Jurkat, Clone E6-1 (cell line): ENCODE data around the gene ANP32A.
A peak's percentile ranks its signal among the peaks of the same experiment; 100 is the strongest.
"Not testable (repeated sequence)": the region's sequence is repeated elsewhere in the genome, so short reads cannot be mapped to it uniquely, and the experiment has no call there.

Experiments
- DNase-seq: peaks from one replicate; pipeline ENCODE4 v3.0.0-alpha.2; 2011; ENCODE audit warnings: low read depth, low spot score
- H3K4me3 ChIP-seq: 2 replicates; pipeline ENCODE4 v1.5.1; 2011; ENCODE audit warnings: mild to moderate bottlenecking, low read length, control low read depth, moderate library complexity

Gene ANP32A

GRCh38 chr15:68767833-68768232, 52.9 kb downstream of the ANP32A start:
- DNase-seq: no peak
- H3K4me3 ChIP-seq: no peak overlapping the region

- no peak for DNase-seq
- no peak overlapping the region for H3K4me3 ChIP-seq
These were observed 54.9 kb downstream of the ANP32A start for GRCh38 chr15:68765602-68766368.

GRCh38 chr15:68764090-68764489, 56.6 kb downstream of the ANP32A start:
- no peak for DNase-seq
- H3K4me3 ChIP-seq: no peak overlapping the region

GRCh38 chr15:68763063-68763462, 57.6 kb downstream of the ANP32A start:
- H3K4me3 ChIP-seq: no peak overlapping the region
- DNase-seq: no peak

- not testable (repeated sequence) for DNase-seq, H3K4me3 ChIP-seq
These were observed 60.6 kb downstream of the ANP32A start for GRCh38 chr15:68759982-68760579.

GRCh38 chr15:68755731-68756130, 65.0 kb downstream of the ANP32A start:
- H3K4me3 ChIP-seq: no peak overlapping the region

GRCh38 chr15:68751622-68752021, 69.1 kb downstream of the ANP32A start:
- H3K4me3 ChIP-seq: no peak overlapping the region
- no peak for DNase-seq

More at GRCh38 chr15:68755731-68756130, 65.0 kb downstream of the ANP32A start:
- no peak for DNase-seq

GRCh38 chr15:68749793-68750192, 70.9 kb downstream of the ANP32A start:
- no peak for DNase-seq

GRCh38 chr15:68749365-68749764, 71.3 kb downstream of the ANP32A start:
- no peak for DNase-seq
- H3K4me3 ChIP-seq: no peak overlapping the region

More at GRCh38 chr15:68749793-68750192, 70.9 kb downstream of the ANP32A start:
- no peak overlapping the region for H3K4me3 ChIP-seq

GRCh38 chr15:68743256-68743655, 77.4 kb downstream of the ANP32A start:
- no peak for DNase-seq
- H3K4me3 ChIP-seq: no peak overlapping the region

- DNase-seq: no peak
- H3K4me3 ChIP-seq: no peak overlapping the region
These were observed 81.2 kb downstream of the ANP32A start for GRCh38 chr15:68739390-68740080.

- no peak overlapping the region for H3K4me3 ChIP-seq
- no peak for DNase-seq
These were observed 85.1 kb downstream of the ANP32A start for GRCh38 chr15:68735610-68736009.

- no peak overlapping the region for H3K4me3 ChIP-seq
- no peak for DNase-seq
These were observed 85.8 kb downstream of the ANP32A start for GRCh38 chr15:68734881-68735280.

GRCh38 chr15:68734352-68734751, 86.3 kb downstream of the ANP32A start:
- H3K4me3 ChIP-seq: no peak overlapping the region
- DNase-seq: no peak

- H3K4me3 ChIP-seq: no peak overlapping the region
- DNase-seq: no peak
These were observed 87.0 kb downstream of the ANP32A start for GRCh38 chr15:68733666-68734065.

GRCh38 chr15:68732451-68732850, 88.2 kb downstream of the ANP32A start:
- no peak overlapping the region for H3K4me3 ChIP-seq
- no peak for DNase-seq

GRCh38 chr15:68730976-68731897, 89.5 kb downstream of the ANP32A start:
- DNase-seq: no peak
- no peak overlapping the region for H3K4me3 ChIP-seq

GRCh38 chr15:68730471-68730919, 90.2 kb downstream of the ANP32A start:
- H3K4me3 ChIP-seq: no peak overlapping the region
- peak; percentile 37 for DNase-seq

GRCh38 chr15:68729789-68730411, 90.8 kb downstream of the ANP32A start:
- H3K4me3 ChIP-seq: no peak overlapping the region
- DNase-seq: no peak
